ENCODE measurements around the gene TBC1D5. TPM values are rescaled to one million over a fixed set of nuclear protein-coding genes. Genes with fewer than 3 reads are reported as not detected.
"Not testable (repeated sequence)": the region's sequence is repeated elsewhere in the genome, so short reads cannot be mapped to it uniquely, and the experiment has no call there.

The TBC1D5 gene
- total RNA-seq, 1 donor from 2014 or later = 67.1 TPM

GRCh38 chr3:17714473-17714872, 28.0 kb downstream of the TBC1D5 start:
- DNase-seq (ENCODE audit: low read depth) (no peak), FAIRE-seq (no peak)
- TF ChIP-seq, protein P1, sequence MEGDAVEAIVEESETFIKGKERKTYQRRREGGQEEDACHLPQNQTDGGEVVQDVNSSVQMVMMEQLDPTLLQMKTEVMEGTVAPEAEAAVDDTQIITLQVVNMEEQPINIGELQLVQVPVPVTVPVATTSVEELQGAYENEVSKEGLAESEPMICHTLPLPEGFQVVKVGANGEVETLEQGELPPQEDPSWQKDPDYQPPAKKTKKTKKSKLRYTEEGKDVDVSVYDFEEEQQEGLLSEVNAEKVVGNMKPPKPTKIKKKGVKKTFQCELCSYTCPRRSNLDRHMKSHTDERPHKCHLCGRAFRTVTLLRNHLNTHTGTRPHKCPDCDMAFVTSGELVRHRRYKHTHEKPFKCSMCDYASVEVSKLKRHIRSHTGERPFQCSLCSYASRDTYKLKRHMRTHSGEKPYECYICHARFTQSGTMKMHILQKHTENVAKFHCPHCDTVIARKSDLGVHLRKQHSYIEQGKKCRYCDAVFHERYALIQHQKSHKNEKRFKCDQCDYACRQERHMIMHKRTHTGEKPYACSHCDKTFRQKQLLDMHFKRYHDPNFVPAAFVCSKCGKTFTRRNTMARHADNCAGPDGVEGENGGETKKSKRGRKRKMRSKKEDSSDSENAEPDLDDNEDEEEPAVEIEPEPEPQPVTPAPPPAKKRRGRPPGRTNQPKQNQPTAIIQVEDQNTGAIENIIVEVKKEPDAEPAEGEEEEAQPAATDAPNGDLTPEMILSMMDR (IDR thresholded peaks at IDR 0.05; ENCODE audit: insufficient read depth, low read length, severe bottlenecking) = no peak
- Histone ChIP-seq H3K27me3 (ENCODE audit: control insufficient read depth, insufficient read depth, low read length) (no peaks in the 10 kb centered on the region), H3K36me3 (ENCODE audit: control insufficient read depth, insufficient read depth, low read length) (no peaks in the 10 kb centered on the region), H3K4me3 (ENCODE audit: low read depth, low read length) (no peak overlapping the region)

- no peak overlapping the region for H3K4me3 ChIP-seq (ENCODE audit: low read depth, low read length)
- TF ChIP-seq, protein P1 (IDR thresholded peaks at IDR 0.05; ENCODE audit: insufficient read depth, low read length, severe bottlenecking) = no peak
- FAIRE-seq = no peak
- DNase-seq (ENCODE audit: low read depth) = no peak
- no peaks in the 10 kb centered on the region for H3K36me3 ChIP-seq (ENCODE audit: control insufficient read depth, insufficient read depth, low read length)
- no peaks in the 10 kb centered on the region for H3K27me3 ChIP-seq (ENCODE audit: control insufficient read depth, insufficient read depth, low read length)
These were observed 33.1 kb downstream of the TBC1D5 start for GRCh38 chr3:17709236-17709810.

- DNase-seq (ENCODE audit: low read depth) = no peak
- no peak overlapping the region for H3K4me3 ChIP-seq (ENCODE audit: low read depth, low read length)
- TF ChIP-seq, protein P1 (IDR thresholded peaks at IDR 0.05; ENCODE audit: insufficient read depth, low read length, severe bottlenecking) = no peak
- H3K36me3 ChIP-seq (ENCODE audit: control insufficient read depth, insufficient read depth, low read length) = no peaks in the 10 kb centered on the region
- H3K27me3 ChIP-seq (ENCODE audit: control insufficient read depth, insufficient read depth, low read length) = no peaks in the 10 kb centered on the region
- no peak for FAIRE-seq
These were observed 34.5 kb downstream of the TBC1D5 start for GRCh38 chr3:17707813-17708543.

GRCh38 chr3:17705991-17706390, 36.4 kb downstream of the TBC1D5 start:
- FAIRE-seq; H3K36me3 ChIP-seq (ENCODE audit: control insufficient read depth, insufficient read depth, low read length); DNase-seq (ENCODE audit: low read depth): not testable (repeated sequence)

GRCh38 chr3:17699815-17700214, 42.6 kb downstream of the TBC1D5 start:
- FAIRE-seq; H3K4me3 ChIP-seq (ENCODE audit: low read depth, low read length); DNase-seq (ENCODE audit: low read depth): not testable (repeated sequence)

More at GRCh38 chr3:17705991-17706390, 36.4 kb downstream of the TBC1D5 start:
- H3K4me3 ChIP-seq (ENCODE audit: low read depth, low read length); H3K27me3 ChIP-seq (ENCODE audit: control insufficient read depth, insufficient read depth, low read length): not testable (repeated sequence)

GRCh38 chr3:17695665-17696064, 46.8 kb downstream of the TBC1D5 start:
- H3K27me3 ChIP-seq (ENCODE audit: control insufficient read depth, insufficient read depth, low read length); H3K36me3 ChIP-seq (ENCODE audit: control insufficient read depth, insufficient read depth, low read length); H3K4me3 ChIP-seq (ENCODE audit: low read depth, low read length); DNase-seq (ENCODE audit: low read depth); FAIRE-seq: not testable (repeated sequence)

More at GRCh38 chr3:17699815-17700214, 42.6 kb downstream of the TBC1D5 start:
- not testable (repeated sequence) for H3K36me3 ChIP-seq (ENCODE audit: control insufficient read depth, insufficient read depth, low read length); H3K27me3 ChIP-seq (ENCODE audit: control insufficient read depth, insufficient read depth, low read length)

- H3K27me3 ChIP-seq (ENCODE audit: control insufficient read depth, insufficient read depth, low read length); H3K4me3 ChIP-seq (ENCODE audit: low read depth, low read length); H3K36me3 ChIP-seq (ENCODE audit: control insufficient read depth, insufficient read depth, low read length); DNase-seq (ENCODE audit: low read depth); FAIRE-seq: not testable (repeated sequence)
These were observed 48.8 kb downstream of the TBC1D5 start for GRCh38 chr3:17693670-17693999.

GRCh38 chr3:17692846-17693669, 49.4 kb downstream of the TBC1D5 start:
- not testable (repeated sequence) for FAIRE-seq; H3K36me3 ChIP-seq (ENCODE audit: control insufficient read depth, insufficient read depth, low read length); H3K27me3 ChIP-seq (ENCODE audit: control insufficient read depth, insufficient read depth, low read length); H3K4me3 ChIP-seq (ENCODE audit: low read depth, low read length); DNase-seq (ENCODE audit: low read depth)

Data from bronchial epithelial cell (primary cell).